Measurements from ENCODE around the gene EIF5A2.

EIF5A2 gene

DNA sequence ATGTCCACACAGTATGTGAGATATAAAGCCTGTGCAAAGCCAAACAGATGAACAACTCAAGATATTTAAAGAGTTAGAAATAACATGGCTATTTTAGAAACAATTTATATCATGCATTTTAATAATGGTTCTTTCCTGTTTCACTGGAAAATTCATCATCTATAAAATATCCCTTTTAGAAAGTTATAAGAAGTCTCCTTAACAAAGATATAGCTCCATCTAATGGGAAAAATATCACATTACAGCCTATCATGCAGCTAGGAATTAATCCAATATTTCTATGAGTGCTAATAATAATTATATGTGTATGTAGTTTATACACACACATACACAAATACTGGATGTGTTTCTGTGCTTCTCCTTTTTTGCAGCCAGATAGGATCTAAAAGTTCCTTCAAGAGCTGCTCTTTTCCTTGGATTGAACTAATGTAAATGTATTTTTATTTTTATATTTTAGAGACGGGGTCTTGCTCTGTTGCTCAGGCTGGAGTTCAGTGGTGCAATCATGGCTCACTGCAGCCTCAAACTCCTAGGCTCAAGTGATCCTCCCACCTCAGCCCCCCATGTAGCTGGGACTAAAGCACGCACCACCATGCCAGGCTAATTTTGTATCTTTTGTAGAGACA, 60.0 kb downstream of the EIF5A2 start:
- Mint-ChIP-seq H3K36me3 (no peaks in the 10 kb centered on the region), H3K4me1 (ENCODE audit: low read depth) (no peaks in the 10 kb centered on the region), H3K27me3 (no peaks in the 10 kb centered on the region), H3K27ac (no peak overlapping the region), H3K9me3 (ENCODE audit: low read depth) (no peaks in the 10 kb centered on the region), H3K4me3 (no peak overlapping the region)

DNA sequence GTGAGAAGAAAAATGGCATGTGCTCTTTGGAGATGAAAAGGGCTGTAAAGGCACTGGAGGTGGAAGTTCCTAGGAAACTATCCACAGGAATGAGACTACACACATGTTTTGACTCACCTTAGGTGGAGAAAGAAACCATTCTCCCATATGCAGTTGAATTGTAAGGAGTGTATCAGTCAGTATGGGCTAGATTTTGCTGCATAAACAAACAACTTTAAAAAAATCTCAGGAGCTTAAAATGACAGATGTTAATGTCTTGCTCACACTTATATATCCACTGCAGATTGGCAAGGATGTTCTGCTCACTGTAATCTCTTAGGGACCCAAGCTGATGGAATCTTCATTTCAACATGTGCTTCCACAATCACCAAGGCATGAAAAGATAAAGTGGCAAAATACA, 64.1 kb downstream of the EIF5A2 start:
- Mint-ChIP-seq H3K4me1 (ENCODE audit: low read depth) (no peaks in the 10 kb centered on the region), H3K27ac (no peak overlapping the region), H3K4me3 (no peak overlapping the region), H3K36me3 (no peaks in the 10 kb centered on the region), H3K9me3 (ENCODE audit: low read depth) (no peaks in the 10 kb centered on the region), H3K27me3 (peaks cover 3% of the 10 kb centered on the region)

- Mint-ChIP-seq H3K4me1 (ENCODE audit: low read depth) (no peaks in the 10 kb centered on the region), H3K27me3 (peaks cover 10% of the 10 kb centered on the region), H3K9me3 (ENCODE audit: low read depth) (no peaks in the 10 kb centered on the region), H3K27ac (no peak overlapping the region), H3K36me3 (no peaks in the 10 kb centered on the region), H3K4me3 (no peak overlapping the region)
Observed at GRCh38 chr3:170840291-170840859, 68.1 kb downstream of the EIF5A2 start.

GRCh38 chr3:170839518-170840100, 68.8 kb downstream of the EIF5A2 start:
- H3K4me3 Mint-ChIP-seq = no peak overlapping the region
- no peaks in the 10 kb centered on the region for H3K9me3 Mint-ChIP-seq (ENCODE audit: low read depth)
- H3K36me3 Mint-ChIP-seq = no peaks in the 10 kb centered on the region
- H3K4me1 Mint-ChIP-seq (ENCODE audit: low read depth) = no peaks in the 10 kb centered on the region
- no peak overlapping the region for H3K27ac Mint-ChIP-seq
- peaks cover 13% of the 10 kb centered on the region for H3K27me3 Mint-ChIP-seq
